Liver (tissue), 9 donors: Measurements from ENCODE around the gene CHKA. TPM values are rescaled to one million over a fixed set of nuclear protein-coding genes. Genes with fewer than 3 reads are reported as not detected.

Source experiments
- DNase-seq: peaks from one replicate; pipeline ENCODE4 v3.0.0-alpha.2; 2017; ENCODE audit warnings: low spot score
- H3K27ac ChIP-seq, 2 donors: one replicate each; pipeline ENCODE4 v1.7.0; 2013; ENCODE audit warnings: inconsistent platforms in 2 of 2, low read length in 2 of 2, control low read depth in 1 of 2, low read depth in 1 of 2, mild to moderate bottlenecking in 1 of 2
- H3K27me3 ChIP-seq, 4 donors: one replicate each; pipeline versions ENCODE4 v1.6.1 to v1.7.0; 2013; ENCODE audit warnings: low read length in 3 of 4, inconsistent platforms in 1 of 4, mild to moderate bottlenecking in 1 of 4, moderate library complexity in 1 of 4; ENCODE audit not compliant: control insufficient read depth in 4 of 4, insufficient read depth in 4 of 4
- H3K36me3 ChIP-seq, 4 donors: one replicate each; pipeline versions ENCODE4 v1.6.1 to v1.7.0; 2013; ENCODE audit warnings: low read length in 3 of 4, mild to moderate bottlenecking in 3 of 4, low read depth in 1 of 4, moderate library complexity in 1 of 4; ENCODE audit not compliant: control insufficient read depth in 4 of 4, insufficient read depth in 3 of 4
- H3K4me1 ChIP-seq, 4 donors: one replicate each; pipeline versions ENCODE4 v1.6.1 to v1.7.0; 2013; ENCODE audit warnings: low read length in 3 of 4, mild to moderate bottlenecking in 3 of 4, moderate library complexity in 1 of 4; ENCODE audit not compliant: control insufficient read depth in 4 of 4, insufficient read depth in 4 of 4
- H3K4me3 ChIP-seq, 3 donors: one replicate each; pipeline versions ENCODE4 v1.6.1 to v1.7.0; 2013; ENCODE audit warnings: low read length in 3 of 3, control low read depth in 1 of 3, low read depth in 1 of 3, mild to moderate bottlenecking in 1 of 3
- H3K9ac ChIP-seq, 2 donors: one replicate each; pipeline ENCODE4 v1.7.0; 2013; ENCODE audit warnings: low read length in 2 of 2, mild to moderate bottlenecking in 2 of 2, moderate library complexity in 2 of 2, control low read depth in 1 of 2, low read depth in 1 of 2
- H3K9me3 ChIP-seq, 4 donors: one replicate each; pipeline versions ENCODE4 v1.6.1 to v1.7.0; 2013; ENCODE audit warnings: low read length in 3 of 4; ENCODE audit not compliant: control insufficient read depth in 4 of 4
- CTCF ChIP-seq: fragments of 150-350 bp; IDR thresholded peaks from 2 replicates; pipeline ENCODE4 v1.5.1; 2017; ENCODE audit warnings: improper control_type of control experiment, low read depth, low read length; ENCODE audit not compliant: missing input control
- EGR1 ChIP-seq, 2 donors: IDR thresholded peaks; 2 replicates each; pipeline ENCODE4 v1.6.1; 2016 to 2018; ENCODE audit warnings: antibody characterized with exemption in 2 of 2, low read depth in 2 of 2
- FOXA1 ChIP-seq: IDR thresholded peaks from 2 replicates; pipeline ENCODE4 v1.6.1; 2016; ENCODE audit warnings: antibody characterized with exemption
- FOXA2 ChIP-seq: IDR thresholded peaks from 2 replicates; pipeline ENCODE4 v1.6.1; 2016; ENCODE audit warnings: antibody characterized with exemption
- GABPA ChIP-seq, 2 donors: IDR thresholded peaks in 1 of 2; conservative IDR thresholded peaks in 1 of 2; 2 replicates each; pipeline ENCODE4 v1.6.1; 2016; ENCODE audit warnings: antibody characterized with exemption in 2 of 2, mild to moderate bottlenecking in 1 of 2, moderate library complexity in 1 of 2
- HNF4A ChIP-seq, 2 donors: conservative IDR thresholded peaks; 2 replicates each; pipeline ENCODE4 v1.6.1; 2016; ENCODE audit warnings: antibody characterized with exemption in 2 of 2, mild to moderate bottlenecking in 2 of 2
- HNF4G ChIP-seq: IDR thresholded peaks from 2 replicates; pipeline ENCODE4 v1.6.1; 2016; ENCODE audit warnings: antibody characterized with exemption
- JUND ChIP-seq, 2 donors: IDR thresholded peaks; 2 replicates each; pipeline ENCODE4 v1.6.1; 2016; ENCODE audit warnings: antibody characterized with exemption in 2 of 2
- MAX ChIP-seq: IDR thresholded peaks from 2 replicates; pipeline ENCODE4 v1.6.1; 2016; ENCODE audit warnings: antibody characterized with exemption
- NR2F2 ChIP-seq: IDR thresholded peaks from 2 replicates; pipeline ENCODE4 v1.6.1; 2016; ENCODE audit warnings: antibody characterized with exemption
- RAD21 ChIP-seq, 2 donors: IDR thresholded peaks; 2 replicates each; pipeline ENCODE4 v1.6.1; 2016; ENCODE audit warnings: antibody characterized with exemption in 2 of 2, mild to moderate bottlenecking in 2 of 2
- RXRA ChIP-seq, 2 donors: IDR thresholded peaks; 2 replicates each; pipeline ENCODE4 v1.6.1; 2017 to 2018; ENCODE audit warnings: antibody characterized with exemption in 2 of 2, mild to moderate bottlenecking in 1 of 2
- SP1 ChIP-seq: IDR thresholded peaks from 2 replicates; pipeline ENCODE4 v1.6.1; 2018; ENCODE audit warnings: antibody characterized with exemption, mild to moderate bottlenecking
- TAF1 ChIP-seq: conservative IDR thresholded peaks from 2 replicates; pipeline ENCODE4 v1.6.1; 2016; ENCODE audit warnings: antibody characterized with exemption, mild to moderate bottlenecking
- YY1 ChIP-seq: IDR thresholded peaks from 2 replicates; pipeline ENCODE4 v1.6.1; 2016; ENCODE audit warnings: antibody characterized with exemption, mild to moderate bottlenecking
- WGBS: extraction: QIAGEN DNeasy Blood & Tissue Kit; methylation state at CpG from one replicate; pipeline ENCODE4 v1.1.7; 2013; 5-methylcytosine and 5-hydroxymethylcytosine counted together
- polyA plus RNA-seq, 2 donors: library from polyadenylated mRNA; stranded (reverse) in 1 of 2; unstranded in 1 of 2; fragments of 200-250 nt in 1 of 2; fragments of >200 nt in 1 of 2; fragmentation: Nextera tagmentation in 1 of 2; extraction: Ambion mirVana in 1 of 2; gene quantifications; one replicate each; pipeline versions ENCODE4 v1.2.1 to v1.2.3, GENCODE V29; 2013 to 2015
- total RNA-seq, 2 donors: library from RNA; depleted of rRNA; stranded (reverse); fragments of >200 nt; gene quantifications; one replicate each; pipeline ENCODE4 v1.2.3, GENCODE V29; 2014
- TF ChIP-seq, protein P1 (sequence below): IDR thresholded peaks from 2 replicates; pipeline ENCODE4 v1.6.1; 2016; ENCODE audit warnings: antibody characterized with exemption
- TF ChIP-seq, protein P2 (sequence below): IDR thresholded peaks from 2 replicates; pipeline ENCODE4 v1.6.1; 2016; ENCODE audit warnings: antibody characterized with exemption
- TF ChIP-seq, protein P3 (sequence below): IDR thresholded peaks from 2 replicates; pipeline ENCODE4 v1.6.1; 2016; ENCODE audit warnings: antibody characterized with exemption, mild to moderate bottlenecking
- donor health status: healthy.
- donor health status: healthy.
- donor health status: healthy.
- donor health status: healthy.
- donor health status: healthy.

The CHKA gene
- total and polyA plus RNA-seq, 4 donors: 11.4 to 41.9 (median 17.3) TPM

DNA sequence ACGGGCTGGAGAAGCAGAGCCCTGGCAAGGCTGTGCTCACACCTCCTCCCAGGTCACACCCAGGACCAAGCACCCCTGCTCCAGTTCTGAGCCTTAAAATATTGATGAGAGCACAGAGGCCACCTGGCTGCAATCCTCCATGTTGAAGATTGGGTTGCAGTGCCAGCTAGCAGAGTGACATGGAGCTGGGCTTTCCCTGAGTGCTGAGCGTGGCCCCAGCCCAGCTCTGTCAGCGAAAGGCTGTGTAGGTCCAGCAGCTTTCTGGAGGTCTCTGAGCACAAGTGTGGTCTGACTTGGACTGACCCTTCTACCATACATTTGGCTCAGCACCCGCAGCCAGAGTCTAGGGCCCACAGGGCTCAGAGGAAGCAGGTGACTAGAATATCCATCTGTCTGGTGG is 4.0 kb upstream of the CHKA start:
- DNase-seq: no peak
- 62% methylated on average over 4 of the region's 4 CpGs for WGBS
- H3K9ac ChIP-seq: no peak overlapping the region
- H3K36me3 ChIP-seq: no peaks in the 10 kb centered on the region
- no peaks in the 10 kb centered on the region for H3K27me3 ChIP-seq
- no peak overlapping the region for H3K4me3 ChIP-seq
- TF ChIP-seq YY1 (no peak), HNF4G (no peak), CTCF (no peak), FOXA1 (no peak), NR2F2 (no peak), SP1 (no peak), RXRA (IDR thresholded peaks at IDR 0.05) (no peak), JUND (IDR thresholded peaks at IDR 0.05) (no peak), EGR1 (IDR thresholded peaks at IDR 0.05; ENCODE audit: low read depth in 2 of 2) (no peak), FOXA2 (no peak), HNF4A (conservative IDR thresholded peaks at IDR 0.05) (no peak), TAF1 (no peak), GABPA (IDR thresholded peaks at IDR 0.05 in 1 of 2, conservative IDR thresholded peaks at IDR 0.05 in 1 of 2) (no peak), MAX (no peak), RAD21 (IDR thresholded peaks at IDR 0.05) (no peak)
- TF ChIP-seq, protein P1, sequence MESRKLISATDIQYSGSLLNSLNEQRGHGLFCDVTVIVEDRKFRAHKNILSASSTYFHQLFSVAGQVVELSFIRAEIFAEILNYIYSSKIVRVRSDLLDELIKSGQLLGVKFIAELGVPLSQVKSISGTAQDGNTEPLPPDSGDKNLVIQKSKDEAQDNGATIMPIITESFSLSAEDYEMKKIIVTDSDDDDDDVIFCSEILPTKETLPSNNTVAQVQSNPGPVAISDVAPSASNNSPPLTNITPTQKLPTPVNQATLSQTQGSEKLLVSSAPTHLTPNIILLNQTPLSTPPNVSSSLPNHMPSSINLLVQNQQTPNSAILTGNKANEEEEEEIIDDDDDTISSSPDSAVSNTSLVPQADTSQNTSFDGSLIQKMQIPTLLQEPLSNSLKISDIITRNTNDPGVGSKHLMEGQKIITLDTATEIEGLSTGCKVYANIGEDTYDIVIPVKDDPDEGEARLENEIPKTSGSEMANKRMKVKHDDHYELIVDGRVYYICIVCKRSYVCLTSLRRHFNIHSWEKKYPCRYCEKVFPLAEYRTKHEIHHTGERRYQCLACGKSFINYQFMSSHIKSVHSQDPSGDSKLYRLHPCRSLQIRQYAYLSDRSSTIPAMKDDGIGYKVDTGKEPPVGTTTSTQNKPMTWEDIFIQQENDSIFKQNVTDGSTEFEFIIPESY: no peak
- TF ChIP-seq, protein P2, sequence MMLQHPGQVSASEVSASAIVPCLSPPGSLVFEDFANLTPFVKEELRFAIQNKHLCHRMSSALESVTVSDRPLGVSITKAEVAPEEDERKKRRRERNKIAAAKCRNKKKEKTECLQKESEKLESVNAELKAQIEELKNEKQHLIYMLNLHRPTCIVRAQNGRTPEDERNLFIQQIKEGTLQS: no peak
- TF ChIP-seq, protein P3, sequence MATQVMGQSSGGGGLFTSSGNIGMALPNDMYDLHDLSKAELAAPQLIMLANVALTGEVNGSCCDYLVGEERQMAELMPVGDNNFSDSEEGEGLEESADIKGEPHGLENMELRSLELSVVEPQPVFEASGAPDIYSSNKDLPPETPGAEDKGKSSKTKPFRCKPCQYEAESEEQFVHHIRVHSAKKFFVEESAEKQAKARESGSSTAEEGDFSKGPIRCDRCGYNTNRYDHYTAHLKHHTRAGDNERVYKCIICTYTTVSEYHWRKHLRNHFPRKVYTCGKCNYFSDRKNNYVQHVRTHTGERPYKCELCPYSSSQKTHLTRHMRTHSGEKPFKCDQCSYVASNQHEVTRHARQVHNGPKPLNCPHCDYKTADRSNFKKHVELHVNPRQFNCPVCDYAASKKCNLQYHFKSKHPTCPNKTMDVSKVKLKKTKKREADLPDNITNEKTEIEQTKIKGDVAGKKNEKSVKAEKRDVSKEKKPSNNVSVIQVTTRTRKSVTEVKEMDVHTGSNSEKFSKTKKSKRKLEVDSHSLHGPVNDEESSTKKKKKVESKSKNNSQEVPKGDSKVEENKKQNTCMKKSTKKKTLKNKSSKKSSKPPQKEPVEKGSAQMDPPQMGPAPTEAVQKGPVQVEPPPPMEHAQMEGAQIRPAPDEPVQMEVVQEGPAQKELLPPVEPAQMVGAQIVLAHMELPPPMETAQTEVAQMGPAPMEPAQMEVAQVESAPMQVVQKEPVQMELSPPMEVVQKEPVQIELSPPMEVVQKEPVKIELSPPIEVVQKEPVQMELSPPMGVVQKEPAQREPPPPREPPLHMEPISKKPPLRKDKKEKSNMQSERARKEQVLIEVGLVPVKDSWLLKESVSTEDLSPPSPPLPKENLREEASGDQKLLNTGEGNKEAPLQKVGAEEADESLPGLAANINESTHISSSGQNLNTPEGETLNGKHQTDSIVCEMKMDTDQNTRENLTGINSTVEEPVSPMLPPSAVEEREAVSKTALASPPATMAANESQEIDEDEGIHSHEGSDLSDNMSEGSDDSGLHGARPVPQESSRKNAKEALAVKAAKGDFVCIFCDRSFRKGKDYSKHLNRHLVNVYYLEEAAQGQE: no peak
- no peaks in the 10 kb centered on the region for H3K9me3 ChIP-seq
- H3K4me1 ChIP-seq: peaks cover 21 to 52% (median 41%) of the 10 kb centered on the region in 4 donors
- no peak overlapping the region for H3K27ac ChIP-seq
